Suprapubic skin (tissue), 3 donors: ENCODE measurements around the gene MYO5C.

ENCODE experiments used
- EP300 ChIP-seq: sonication (generic); formaldehyde crosslinking; IDR thresholded peaks from one replicate; pipeline ENCODE4 v1.6.1; 2017; ENCODE audit warnings: antibody characterized with exemption
- POLR2A ChIP-seq, 2 donors: fragments of 450-650 bp; IDR thresholded peaks; one replicate each; pipeline ENCODE4 v1.6.1; 2017; ENCODE audit warnings: antibody characterized with exemption in 2 of 2, mild to moderate bottlenecking in 2 of 2, moderate library complexity in 2 of 2
- TF ChIP-seq, protein P1 (sequence below), 2 donors: fragments of 200-600 bp in 1 of 2; fragments of 450-650 bp in 1 of 2; sonication (generic) in 1 of 2; IDR thresholded peaks; one replicate each; pipeline ENCODE4 v1.5.1; 2016 to 2019; ENCODE audit warnings: antibody characterized with exemption in 2 of 2, mild to moderate bottlenecking in 1 of 2, moderate library complexity in 1 of 2

DNA sequence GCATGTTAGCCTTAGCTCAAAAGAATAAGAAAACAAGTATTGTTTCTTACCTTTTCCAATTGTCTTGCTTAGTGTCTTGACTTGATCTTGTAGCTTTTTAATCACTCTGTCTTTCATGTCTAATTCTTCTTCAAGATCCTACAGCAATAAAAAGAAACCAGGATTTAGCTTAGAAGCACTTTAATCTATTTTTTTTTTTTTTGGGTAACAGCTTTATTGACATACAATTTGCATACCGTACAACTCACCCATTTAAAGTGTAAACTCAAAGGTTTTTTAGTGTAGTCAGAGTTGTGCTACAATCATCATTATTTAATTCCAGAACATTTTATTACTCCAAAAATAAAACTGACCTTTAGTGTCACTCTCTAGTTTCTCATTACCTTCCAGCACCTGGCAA, 81.1 kb downstream of the MYO5C start:
- TF ChIP-seq, protein P1, sequence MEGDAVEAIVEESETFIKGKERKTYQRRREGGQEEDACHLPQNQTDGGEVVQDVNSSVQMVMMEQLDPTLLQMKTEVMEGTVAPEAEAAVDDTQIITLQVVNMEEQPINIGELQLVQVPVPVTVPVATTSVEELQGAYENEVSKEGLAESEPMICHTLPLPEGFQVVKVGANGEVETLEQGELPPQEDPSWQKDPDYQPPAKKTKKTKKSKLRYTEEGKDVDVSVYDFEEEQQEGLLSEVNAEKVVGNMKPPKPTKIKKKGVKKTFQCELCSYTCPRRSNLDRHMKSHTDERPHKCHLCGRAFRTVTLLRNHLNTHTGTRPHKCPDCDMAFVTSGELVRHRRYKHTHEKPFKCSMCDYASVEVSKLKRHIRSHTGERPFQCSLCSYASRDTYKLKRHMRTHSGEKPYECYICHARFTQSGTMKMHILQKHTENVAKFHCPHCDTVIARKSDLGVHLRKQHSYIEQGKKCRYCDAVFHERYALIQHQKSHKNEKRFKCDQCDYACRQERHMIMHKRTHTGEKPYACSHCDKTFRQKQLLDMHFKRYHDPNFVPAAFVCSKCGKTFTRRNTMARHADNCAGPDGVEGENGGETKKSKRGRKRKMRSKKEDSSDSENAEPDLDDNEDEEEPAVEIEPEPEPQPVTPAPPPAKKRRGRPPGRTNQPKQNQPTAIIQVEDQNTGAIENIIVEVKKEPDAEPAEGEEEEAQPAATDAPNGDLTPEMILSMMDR (IDR thresholded peaks at IDR 0.05): no peak
- TF ChIP-seq POLR2A (IDR thresholded peaks at IDR 0.05) (no peak), EP300 (no peak)
